Activated CD8-positive, alpha-beta memory T cell treated with anti-CD3 and anti-CD28 coated beads for 48 hours (primary cell): ENCODE data around the gene ZBTB20.

Source experiments
- DNase-seq, 3 experiments: peaks; one replicate each; pipeline ENCODE4 v3.0.0-alpha.2; 2020; ENCODE audit warnings: low read depth in 2 of 3, low spot score in 2 of 3

Gene ZBTB20

DNA sequence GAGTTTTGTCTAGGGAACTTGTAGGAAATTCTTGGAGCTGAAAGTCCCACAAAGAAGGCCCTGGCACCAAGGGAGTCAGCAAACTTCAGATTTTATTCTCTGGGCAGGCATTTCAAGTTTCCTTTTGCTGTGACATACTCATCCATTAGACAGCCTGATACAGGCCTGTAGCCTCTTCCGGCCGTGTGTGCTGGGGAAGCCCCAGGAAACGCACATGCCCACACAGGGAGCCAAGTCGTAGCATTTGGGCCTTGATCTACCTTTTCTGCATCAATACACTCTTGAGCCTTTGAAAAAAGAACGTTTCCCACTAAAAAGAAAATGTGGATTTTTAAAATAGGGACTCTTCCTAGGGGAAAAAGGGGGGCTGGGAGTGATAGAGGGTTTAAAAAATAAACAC lies 838.3 kb downstream of the ZBTB20 start:
- DNase-seq: no peak

DNA sequence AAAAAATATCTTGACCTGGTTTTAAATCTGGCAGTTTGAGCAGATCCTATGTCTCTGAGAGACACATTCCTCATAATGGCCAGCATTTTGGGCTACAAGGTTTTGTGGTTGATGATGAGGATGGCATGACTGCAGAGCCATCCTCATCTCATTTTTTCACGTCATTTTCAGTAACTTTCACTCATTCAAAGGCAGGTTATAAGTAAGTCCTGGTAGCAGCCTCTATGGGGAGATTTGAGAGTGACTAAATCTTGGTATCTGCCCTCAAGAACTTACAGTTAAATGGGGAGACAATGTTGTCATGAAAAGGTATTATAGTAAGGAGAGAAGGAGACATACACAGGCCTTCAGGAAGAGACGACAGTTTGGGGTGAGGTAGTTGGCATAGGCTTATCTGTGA lies 838.7 kb downstream of the ZBTB20 start:
- DNase-seq: no peak

DNA sequence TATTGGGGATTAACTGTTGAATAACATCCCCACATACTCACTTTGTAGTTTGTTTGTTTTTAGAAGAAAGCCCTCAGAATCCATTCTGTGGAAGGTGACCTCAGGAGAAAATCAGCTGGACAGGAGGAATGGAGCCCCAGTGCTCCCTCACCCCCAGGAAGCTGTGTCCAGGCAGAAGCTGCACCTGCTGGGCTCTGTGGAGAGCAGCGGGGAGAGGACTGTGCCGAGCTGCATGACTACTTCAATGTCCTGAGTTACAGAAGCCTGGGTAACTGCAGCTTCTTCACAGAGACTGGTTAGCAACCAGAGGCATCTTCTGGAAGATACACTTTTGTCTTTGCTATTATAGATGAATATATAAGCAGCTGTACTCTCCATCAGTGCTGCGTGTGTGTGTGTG lies 839.3 kb downstream of the ZBTB20 start:
- no peak for DNase-seq

DNA sequence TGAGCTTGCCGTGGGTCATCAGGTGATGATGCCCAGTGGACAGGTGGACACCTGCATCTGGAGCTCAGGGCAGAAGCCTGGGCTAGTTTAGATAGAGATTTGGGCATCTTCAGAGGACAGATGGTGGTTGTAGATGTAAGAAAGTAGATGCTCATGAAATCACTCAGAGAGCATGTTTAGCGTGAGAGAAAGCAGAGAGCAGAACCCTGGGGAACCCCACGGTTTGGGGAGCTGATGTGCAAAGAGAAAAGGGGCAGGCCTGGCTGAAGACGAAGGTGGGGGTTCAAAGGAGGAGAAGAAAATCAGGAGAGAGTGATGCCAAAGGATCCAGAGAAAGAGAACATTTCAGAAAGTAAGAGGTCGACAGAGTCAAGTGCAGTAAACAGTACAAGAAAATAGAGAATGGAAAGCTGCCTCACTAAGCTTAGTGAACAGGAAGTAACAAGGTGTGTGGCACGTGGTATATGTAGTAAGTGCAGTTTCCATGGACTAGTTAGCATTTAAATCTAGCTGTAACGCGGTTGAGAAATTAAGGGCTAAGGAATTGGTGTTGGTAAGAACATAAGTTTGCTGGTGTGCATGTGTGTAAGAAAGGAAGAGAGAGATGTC lies 839.8 kb downstream of the ZBTB20 start:
- DNase-seq: no peak

DNA sequence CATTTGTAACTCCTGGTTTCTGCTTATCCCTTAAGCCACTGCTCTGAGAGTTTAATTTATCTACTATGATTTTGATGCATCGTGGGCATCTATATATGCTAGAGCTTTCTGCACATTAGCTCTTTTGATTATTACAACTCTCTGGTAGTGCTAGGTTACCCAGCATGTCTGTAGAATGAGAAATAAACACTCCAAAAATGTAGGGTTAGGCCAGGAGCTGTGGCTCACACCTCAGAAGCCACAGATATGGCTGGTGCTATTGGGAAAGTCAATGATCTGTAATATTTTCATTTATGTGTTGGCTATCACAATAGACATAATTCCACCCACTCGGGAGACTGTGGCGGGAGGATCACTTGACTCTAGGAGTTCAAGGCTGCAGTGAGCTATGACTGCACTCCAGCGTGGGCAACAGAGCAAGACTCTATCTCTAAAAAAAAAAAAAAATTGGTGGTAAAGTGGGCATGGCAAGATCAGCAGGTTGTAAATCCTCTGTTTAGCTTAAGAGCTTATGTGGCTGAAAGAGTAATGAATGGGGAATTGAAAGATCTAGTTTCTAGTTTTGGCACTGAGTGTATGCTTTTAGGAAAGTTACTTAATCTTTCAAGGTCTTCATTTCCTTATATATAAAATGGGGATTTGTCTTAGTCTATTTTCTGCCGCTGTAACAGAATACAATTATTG lies 847.0 kb downstream of the ZBTB20 start:
- no peak for DNase-seq

DNA sequence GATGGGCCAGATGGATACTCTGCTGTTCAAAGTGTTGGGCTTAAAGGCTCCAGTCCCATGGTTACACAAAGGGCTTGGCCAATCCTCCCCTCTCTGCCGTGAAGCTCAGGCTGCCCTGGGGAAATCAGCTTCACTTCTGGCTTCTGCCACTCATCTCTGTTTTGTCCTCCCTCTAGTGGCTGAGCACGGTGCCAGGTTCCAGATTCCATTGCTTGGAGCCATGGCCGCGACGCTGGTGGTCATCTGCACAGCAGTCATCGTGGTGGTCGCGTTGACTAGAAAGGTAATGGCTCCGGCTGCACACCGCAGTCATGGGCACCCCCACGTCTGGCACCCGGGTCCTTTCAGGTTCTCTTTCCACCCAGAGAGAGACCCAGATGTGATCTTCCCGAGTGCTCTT lies 847.7 kb downstream of the ZBTB20 start:
- DNase-seq: no peak

DNA sequence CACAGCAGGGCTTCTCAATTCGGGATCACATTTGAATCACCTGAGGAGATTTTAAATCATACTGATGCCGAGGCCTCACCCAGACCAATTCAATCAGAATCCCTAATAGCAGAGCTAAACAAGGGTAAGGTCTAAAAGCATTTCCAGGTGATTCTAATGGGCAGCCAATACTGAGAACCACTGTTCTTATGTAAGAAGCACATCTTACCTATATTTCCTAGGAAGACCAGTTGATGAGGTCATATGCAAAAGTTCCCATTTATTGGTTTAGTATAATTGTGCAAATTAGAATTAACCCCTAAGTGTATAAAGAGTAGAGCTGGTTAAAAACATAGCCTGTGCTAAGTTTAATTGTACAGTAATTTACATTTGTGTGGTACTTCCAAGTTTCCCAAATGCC lies 851.1 kb downstream of the ZBTB20 start:
- no peak for DNase-seq

DNA sequence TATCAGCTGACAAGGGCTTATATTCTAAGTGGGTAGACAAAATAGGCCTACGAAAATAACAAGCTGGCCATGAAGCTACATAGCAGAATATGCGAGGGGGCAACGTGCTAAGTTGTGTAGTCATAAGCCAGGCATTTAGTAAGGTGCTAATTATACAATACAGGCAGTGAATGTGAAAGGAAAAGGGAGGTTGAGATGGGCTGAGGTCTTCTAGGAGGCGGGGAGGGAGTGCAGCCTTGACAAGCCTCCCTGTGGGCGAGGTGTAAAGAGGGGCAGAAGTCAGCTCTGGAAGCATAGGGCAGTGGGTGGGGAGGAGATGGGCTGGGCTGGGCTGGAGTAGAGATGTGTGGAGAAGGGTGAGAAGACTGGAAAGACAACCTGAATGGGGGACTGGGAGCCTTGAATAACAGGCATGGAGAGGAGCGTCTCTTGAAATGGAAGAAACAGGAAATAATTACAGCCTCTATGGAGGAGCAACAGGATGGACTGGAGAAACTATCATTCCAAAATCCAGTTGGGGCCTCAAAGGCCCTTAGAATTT lies 852.1 kb downstream of the ZBTB20 start:
- no peak for DNase-seq

DNA sequence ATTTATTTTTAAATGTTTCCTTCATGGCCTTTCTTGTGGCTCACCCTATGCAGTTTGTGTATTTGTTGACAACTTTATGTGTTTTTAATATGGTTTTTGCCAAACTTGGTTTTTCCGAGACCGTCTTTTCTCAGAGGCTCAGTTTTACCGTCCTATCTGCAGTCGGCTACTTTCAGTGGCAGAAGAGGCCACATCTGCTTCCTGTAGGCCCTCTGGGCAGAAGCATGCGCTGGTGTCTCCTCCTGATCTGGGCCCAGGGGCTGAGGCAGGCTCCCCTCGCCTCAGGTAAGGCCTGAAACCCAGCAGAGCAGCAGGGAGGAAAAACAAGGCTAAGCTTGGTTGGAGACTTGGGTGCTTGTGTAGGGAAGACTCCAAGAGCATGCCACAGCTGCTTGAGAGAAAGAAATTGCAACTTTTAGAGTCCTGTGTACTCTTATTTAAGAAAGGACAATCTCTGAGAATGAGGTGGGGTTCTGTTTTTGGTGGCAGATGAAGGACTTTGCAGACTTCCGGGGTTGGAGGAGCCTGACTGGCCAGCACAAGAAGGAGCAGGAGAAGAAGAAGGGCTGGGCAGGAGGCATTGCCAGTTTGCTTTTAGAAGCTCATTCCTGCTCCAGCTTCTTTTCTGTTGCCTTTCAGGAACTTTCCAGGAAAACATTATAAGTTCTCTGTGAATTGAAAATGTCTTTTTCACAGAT lies 853.1 kb downstream of the ZBTB20 start, which contains the start of gene TIGIT:
Gene TIGIT, plus strand, starts transcription at position 191 of the 698 bp plus-strand sequence. Its CDS starts 34 bp downstream, at position 225.
- DNase-seq: no peak

DNA sequence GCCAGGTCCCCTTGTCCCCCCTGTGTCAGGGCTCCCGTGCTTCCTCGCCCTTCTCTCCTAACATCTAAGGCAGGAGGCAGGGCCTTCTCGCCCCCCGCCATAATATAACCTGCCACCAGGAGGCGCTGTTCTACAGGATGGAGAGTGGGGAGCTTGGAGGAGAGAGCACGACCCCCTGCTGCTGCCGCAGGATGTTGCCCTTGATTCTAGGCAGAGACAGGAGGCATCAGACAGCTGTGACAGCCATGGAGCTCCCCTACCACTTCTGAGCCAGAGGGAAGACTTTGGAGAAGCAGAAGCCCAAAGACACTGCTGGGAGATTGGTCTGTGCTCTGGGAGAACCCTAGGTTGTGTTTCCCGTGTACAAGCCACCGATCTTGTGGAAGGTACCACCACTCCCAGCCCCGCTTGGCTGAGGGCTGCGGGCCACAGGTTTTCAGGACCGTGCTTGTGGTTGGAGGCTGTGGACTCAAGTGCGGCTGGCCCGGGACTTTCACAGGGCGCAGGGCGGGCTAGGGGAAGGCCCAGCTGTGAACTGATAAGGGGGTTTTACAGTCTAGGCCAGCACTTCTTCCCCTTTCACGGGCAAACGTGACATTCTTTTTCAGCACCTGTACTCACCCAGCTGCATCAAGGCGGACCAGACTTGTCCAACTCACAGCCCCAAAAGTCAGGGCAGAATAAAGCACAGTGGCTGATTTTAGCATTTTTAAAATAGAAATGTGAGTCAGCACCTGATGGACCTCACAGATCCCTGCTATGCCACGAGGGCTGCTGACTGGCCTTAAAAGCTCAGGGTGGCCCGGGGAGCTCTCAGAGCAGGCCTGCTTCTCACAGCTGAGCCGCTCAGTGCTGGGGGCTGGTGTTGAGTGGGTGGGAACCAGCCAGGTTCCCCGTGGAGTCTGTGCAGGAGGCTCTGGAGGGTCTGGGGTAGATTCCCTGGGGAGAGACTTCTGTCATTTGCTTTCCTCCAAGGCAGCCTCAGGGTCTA lies 855.9 kb downstream of the ZBTB20 start:
- peak; percentile 80 to 100 (median 99) for DNase-seq

DNA sequence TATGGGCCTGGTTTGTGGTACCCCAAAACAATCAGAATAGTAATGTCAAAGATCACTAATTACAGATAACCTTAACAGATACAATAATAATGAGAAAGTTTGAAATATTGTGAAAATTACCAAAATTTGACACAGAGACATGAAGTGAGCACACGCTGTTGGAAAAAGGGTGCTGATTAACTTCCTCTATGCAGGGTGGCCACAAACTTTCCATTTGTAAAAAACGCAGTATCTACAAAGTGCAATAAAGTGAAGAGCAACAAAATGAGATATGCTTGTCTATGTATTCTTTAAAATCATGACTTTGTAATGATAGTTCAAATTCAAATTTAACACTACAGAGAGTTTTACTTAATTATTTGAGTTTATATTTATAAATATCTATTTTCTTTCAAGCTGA lies 860.8 kb downstream of the ZBTB20 start:
- DNase-seq: no peak

DNA sequence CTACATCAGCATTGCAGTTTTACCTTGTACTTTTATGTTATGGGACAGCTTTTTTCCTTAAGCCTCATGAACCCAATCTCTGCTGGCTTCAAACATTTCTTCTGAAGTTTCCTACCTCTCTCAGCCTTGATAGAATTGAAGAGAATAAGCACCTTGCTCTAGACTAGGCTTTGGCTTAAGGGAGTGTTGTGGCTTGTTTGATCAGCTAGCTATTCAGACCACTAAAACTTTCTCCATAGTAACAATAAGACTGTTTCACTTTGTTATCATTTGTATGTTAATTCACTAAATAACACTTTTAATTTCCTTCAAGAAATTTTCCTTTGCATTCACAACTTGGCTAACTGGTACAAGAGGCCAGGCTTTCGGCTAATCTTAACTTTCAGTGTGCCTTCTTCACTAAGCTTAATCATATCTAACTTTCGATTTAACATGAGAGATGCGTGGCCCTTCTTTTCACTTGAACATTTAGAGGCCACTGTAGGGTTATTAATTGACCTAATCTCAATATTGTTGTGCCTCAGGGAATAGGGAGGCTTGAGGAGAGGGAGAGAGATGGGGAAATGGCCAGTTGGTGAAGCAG lies 861.3 kb downstream of the ZBTB20 start:
- DNase-seq: no peak

DNA sequence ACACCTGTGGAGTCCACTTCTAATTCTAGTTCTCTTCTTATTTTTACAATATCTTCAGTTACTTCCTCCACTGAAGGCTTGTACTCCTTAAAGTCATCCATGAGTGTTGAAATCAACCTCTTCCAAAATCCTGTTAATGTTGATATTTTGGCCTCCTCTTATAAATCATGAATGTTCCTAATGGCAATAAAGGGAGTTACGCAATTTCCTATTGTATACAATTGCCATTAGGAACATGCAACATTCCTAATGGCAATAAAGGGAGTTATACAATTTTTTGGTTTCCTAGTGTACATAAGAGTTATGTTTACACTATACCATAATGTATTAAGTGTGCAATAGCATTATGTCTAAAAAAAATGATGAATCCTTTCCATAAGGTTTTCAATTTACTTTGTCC lies 862.4 kb downstream of the ZBTB20 start:
- no peak for DNase-seq
